Astrocyte (in vitro differentiated cells and primary cell): ENCODE data around the gene TSPEAR. TPM values are rescaled to one million over a fixed set of nuclear protein-coding genes. Genes with fewer than 3 reads are reported as not detected.

Experiments used
- DNase-seq: peaks from one replicate; pipeline ENCODE4 v3.0.0-alpha.2; 2010; ENCODE audit warnings: low read depth
- FAIRE-seq: peaks from 2 replicates; lab custom pipeline; 2011; peaks lifted over from hg19 to GRCh38; lab: Jason Lieb, UNC
- H2AFZ ChIP-seq: 2 replicates; pipeline ENCODE4 v1.6.0; 2012; ENCODE audit warnings: low read depth, low read length, inconsistent platforms
- H3K27ac ChIP-seq: 2 replicates; pipeline ENCODE4 v1.5.1; 2011; ENCODE audit warnings: low read depth, low read length, inconsistent platforms
- H3K27me3 ChIP-seq: 2 replicates; pipeline ENCODE4 v1.6.0; 2011; ENCODE audit warnings: low read length, inconsistent platforms; ENCODE audit not compliant: insufficient read depth
- H3K36me3 ChIP-seq: 2 replicates; pipeline ENCODE4 v1.5.1; 2011; ENCODE audit warnings: low read length, inconsistent platforms; ENCODE audit not compliant: insufficient read depth
- H3K4me1 ChIP-seq: 2 replicates; pipeline ENCODE4 v1.5.1; 2011; ENCODE audit warnings: low read length, inconsistent platforms; ENCODE audit not compliant: insufficient read depth
- H3K4me2 ChIP-seq: 2 replicates; pipeline ENCODE4 v1.6.0; 2012; ENCODE audit warnings: low read length, inconsistent platforms
- H3K4me3 ChIP-seq: 2 replicates; pipeline ENCODE4 v1.5.1; 2011; ENCODE audit warnings: low read depth, mild to moderate bottlenecking, low read length, inconsistent platforms; ENCODE audit not compliant: insufficient read depth
- H3K79me2 ChIP-seq: 2 replicates; pipeline ENCODE4 v1.6.0; 2012; ENCODE audit warnings: mild to moderate bottlenecking, low read length, inconsistent platforms; ENCODE audit not compliant: insufficient read depth
- H3K9ac ChIP-seq: 2 replicates; pipeline ENCODE4 v1.6.0; 2012; ENCODE audit warnings: mild to moderate bottlenecking, low read length, inconsistent platforms
- H3K9me3 ChIP-seq: 2 replicates; pipeline ENCODE4 v1.5.1; 2012; ENCODE audit warnings: low read depth, mild to moderate bottlenecking, low read length, inconsistent platforms; ENCODE audit not compliant: insufficient read depth
- H4K20me1 ChIP-seq: 2 replicates; pipeline ENCODE4 v1.6.0; 2012; ENCODE audit warnings: low read length, inconsistent platforms; ENCODE audit not compliant: insufficient read depth
- H3K27ac Mint-ChIP-seq: one replicate; pipeline ENCODE4 v1.8.0; 2021; ENCODE audit warnings: mild to moderate bottlenecking, mixed read lengths; ENCODE audit not compliant: unreplicated experiment
- H3K27me3 Mint-ChIP-seq: one replicate; pipeline ENCODE4 v1.8.0; 2021; ENCODE audit warnings: low read depth, mixed read lengths; ENCODE audit not compliant: unreplicated experiment
- H3K36me3 Mint-ChIP-seq: one replicate; pipeline ENCODE4 v1.8.0; 2021; ENCODE audit warnings: low read depth, mixed read lengths; ENCODE audit not compliant: unreplicated experiment
- H3K4me1 Mint-ChIP-seq: one replicate; pipeline ENCODE4 v1.8.0; 2021; ENCODE audit warnings: low read depth, mixed read lengths; ENCODE audit not compliant: unreplicated experiment
- H3K4me3 Mint-ChIP-seq: one replicate; pipeline ENCODE4 v1.8.0; 2021; ENCODE audit warnings: mild to moderate bottlenecking, moderate library complexity, mixed read lengths; ENCODE audit not compliant: unreplicated experiment
- H3K9me3 Mint-ChIP-seq: one replicate; pipeline ENCODE4 v1.8.0; 2021; ENCODE audit warnings: mild to moderate bottlenecking, mixed read lengths; ENCODE audit not compliant: unreplicated experiment
- CTCF ChIP-seq: IDR thresholded peaks from 2 replicates; pipeline ENCODE4 v1.5.1; 2011; ENCODE audit warnings: low read depth, mild to moderate bottlenecking, inconsistent platforms, low read length, moderate library complexity; ENCODE audit not compliant: insufficient read depth
- EZH2 ChIP-seq: IDR thresholded peaks from 2 replicates; pipeline ENCODE4 v1.6.1; 2012; ENCODE audit warnings: mild to moderate bottlenecking, low read length, inconsistent platforms; ENCODE audit not compliant: insufficient read depth
- total RNA-seq: library from RNA; stranded (reverse); gene quantifications from 2 replicates; pipeline ENCODE4 v1.2.1, GENCODE V29; 2021

Gene TSPEAR
- total RNA-seq, 1 donor from 2014 or later: not detected

- FAIRE-seq (no peak), DNase-seq (no peak)
- H2AFZ ChIP-seq: no peak overlapping the region
- TF ChIP-seq EZH2 (no peak), CTCF (no peak)
- no peak overlapping the region for H3K4me3 ChIP-seq
- Mint-ChIP-seq H3K27me3 (peaks cover 13% of the 10 kb centered on the region), H3K4me1 (peaks cover 4% of the 10 kb centered on the region), H3K9me3 (peaks cover 17% of the 10 kb centered on the region), H3K4me3 (no peak overlapping the region), H3K27ac (no peak overlapping the region), H3K36me3 (peaks cover 6% of the 10 kb centered on the region)
- no peaks in the 10 kb centered on the region for H4K20me1 ChIP-seq
- H3K4me2 ChIP-seq: no peak overlapping the region
- no peaks in the 10 kb centered on the region for H3K27me3 ChIP-seq
- H3K9me3 ChIP-seq: peaks cover 11% of the 10 kb centered on the region
- H3K9ac ChIP-seq: no peak overlapping the region
- H3K79me2 ChIP-seq: no peaks in the 10 kb centered on the region
- no peaks in the 10 kb centered on the region for H3K4me1 ChIP-seq
- no peak overlapping the region for H3K27ac ChIP-seq
- H3K36me3 ChIP-seq: no peaks in the 10 kb centered on the region
These were observed 141.4 kb downstream of the TSPEAR start for GRCh38 chr21:44569861-44570517.

GRCh38 chr21:44568667-44569556 is 142.5 kb downstream of the TSPEAR start:
- Mint-ChIP-seq H3K36me3 (peaks cover 6% of the 10 kb centered on the region), H3K27ac (no peak overlapping the region), H3K9me3 (peaks cover 17% of the 10 kb centered on the region), H3K4me3 (no peak overlapping the region), H3K27me3 (peaks cover 10% of the 10 kb centered on the region), H3K4me1 (peaks cover 4% of the 10 kb centered on the region)
- Histone ChIP-seq H4K20me1 (no peaks in the 10 kb centered on the region), H3K27me3 (no peaks in the 10 kb centered on the region), H3K79me2 (no peaks in the 10 kb centered on the region), H3K27ac (no peak overlapping the region), H3K4me2 (no peak overlapping the region), H3K4me1 (no peaks in the 10 kb centered on the region), H3K9me3 (peaks cover 11% of the 10 kb centered on the region), H3K36me3 (no peaks in the 10 kb centered on the region), H2AFZ (no peak overlapping the region), H3K9ac (no peak overlapping the region), H3K4me3 (no peak overlapping the region)
- TF ChIP-seq EZH2 (no peak), CTCF (no peak)
- FAIRE-seq: no peak
- no peak for DNase-seq
